Lung (tissue), 12 donors: ENCODE data around the gene C9orf78. TPM values are rescaled to one million over a fixed set of nuclear protein-coding genes. Genes with fewer than 3 reads are reported as not detected.

Source experiments
- ATAC-seq: fragments of 200-7000 bp; cut with Tn5 transposase; one replicate; pipeline ENCODE4 v1.9.1; 2020; ENCODE audit warnings: moderate number of reproducible peaks; ENCODE audit not compliant: insufficient read depth, low FRiP score
- DNase-seq, 3 donors: peaks; one replicate each; pipeline ENCODE4 v3.0.0-alpha.2; 2013 to 2017
- H3K27ac ChIP-seq, 2 donors: one replicate each; pipeline ENCODE4 v1.5.1; 2013; ENCODE audit warnings: mild to moderate bottlenecking in 2 of 2, moderate library complexity in 2 of 2, control low read depth in 1 of 2, inconsistent platforms in 1 of 2, low read depth in 1 of 2, low read length in 1 of 2
- H3K27me3 ChIP-seq, 3 donors: one replicate each; pipeline ENCODE4 v1.5.1; 2013; ENCODE audit warnings: low read length in 2 of 3; ENCODE audit not compliant: control insufficient read depth in 3 of 3, insufficient read depth in 3 of 3
- H3K36me3 ChIP-seq, 4 donors: one replicate each; pipeline ENCODE4 v1.5.1; 2013; ENCODE audit warnings: low read length in 4 of 4, mild to moderate bottlenecking in 1 of 4, moderate library complexity in 1 of 4; ENCODE audit not compliant: control insufficient read depth in 4 of 4, insufficient read depth in 4 of 4
- H3K4me1 ChIP-seq, 5 donors: one replicate each; pipeline ENCODE4 v1.5.1; 2013; ENCODE audit warnings: low read length in 5 of 5, mild to moderate bottlenecking in 2 of 5, moderate library complexity in 1 of 5; ENCODE audit not compliant: control insufficient read depth in 5 of 5, insufficient read depth in 5 of 5
- H3K4me3 ChIP-seq: one replicate; pipeline ENCODE4 v1.5.1; 2013; ENCODE audit warnings: mild to moderate bottlenecking, control low read depth, moderate library complexity
- H3K9ac ChIP-seq, 2 donors: one replicate each; pipeline ENCODE4 v1.5.1; 2013; ENCODE audit warnings: low read length in 2 of 2, control low read depth in 1 of 2; ENCODE audit not compliant: insufficient read depth in 1 of 2
- H3K9me3 ChIP-seq, 4 donors: one replicate each; pipeline ENCODE4 v1.5.1; 2013; ENCODE audit warnings: low read length in 3 of 4, mild to moderate bottlenecking in 1 of 4, moderate library complexity in 1 of 4; ENCODE audit not compliant: control insufficient read depth in 4 of 4, insufficient read depth in 3 of 4
- CTCF ChIP-seq: IDR thresholded peaks from 2 replicates; pipeline ENCODE4 v1.5.1; 2012; ENCODE audit warnings: mild to moderate bottlenecking; ENCODE audit errors: control extremely low read depth, extremely low read depth
- WGBS, 2 donors: extraction: QIAGEN DNeasy Blood & Tissue Kit; methylation state at CpG; one replicate each; pipeline ENCODE4 v1.1.7; 2013; 5-methylcytosine and 5-hydroxymethylcytosine counted together
- polyA plus RNA-seq, 2 donors: library from polyadenylated mRNA; stranded (reverse); fragments of 200-250 nt; gene quantifications; one replicate each; pipeline ENCODE4 v1.2.1, GENCODE V29; 2013
- total RNA-seq, 2 donors: library from RNA; depleted of rRNA in 1 of 2; stranded (reverse); fragments of >200 nt in 1 of 2; gene quantifications; one replicate each; pipeline ENCODE4 v1.2.1, GENCODE V29; 2014 to 2021
- donor health status: control.
- donor health status: control.
- donor health status: Bipolar disorder and iron deficiency.
- donor health status: healthy.
- donor health status: DM: yes; HTN: yes; CAD: no.

C9orf78 gene
- total and polyA plus RNA-seq, 4 donors, result 28.3 to 57.9 (median 35.7) TPM

- peak; percentile 27 for ATAC-seq
- Histone ChIP-seq H3K27me3 (no peaks in the 10 kb centered on the region), H3K9me3 (no peaks in the 10 kb centered on the region), H3K4me1 (peaks cover 0 to 6% (median 3%) of the 10 kb centered on the region in 5 donors), H3K4me3 (peak overlapping the region; percentile 77), H3K27ac (peak overlapping the region in 1 of 2 donors; percentile 3), H3K36me3 (peaks cover 3 to 31% (median 11%) of the 10 kb centered on the region in 4 donors), H3K9ac (peak overlapping the region in 1 of 2 donors; percentile 55)
- no peak for TF ChIP-seq CTCF
- WGBS, 2 donors, result 4 to 11% methylated on average over 26 of the region's 26 CpGs
- DNase-seq, result peak in 1 of 3 donors; percentile 6
These were observed 12.1 kb downstream of the C9orf78 start for GRCh38 chr9:129822898-129823541.

- H3K36me3 ChIP-seq, result peaks cover 12 to 58% (median 21%) of the 10 kb centered on the region in 4 donors
- H3K9me3 ChIP-seq, result no peaks in the 10 kb centered on the region
- no peaks in the 10 kb centered on the region for H3K4me1 ChIP-seq
- no peak for TF ChIP-seq CTCF
- no peaks in the 10 kb centered on the region for H3K27me3 ChIP-seq
- no peak overlapping the region for H3K27ac ChIP-seq
- WGBS, 2 donors, result 57 to 80% methylated on average over 14 of the region's 14 CpGs
- DNase-seq, result no peak
- no peak overlapping the region for H3K9ac ChIP-seq
- ATAC-seq, result no peak
- H3K4me3 ChIP-seq, result no peak overlapping the region
These were observed 18.3 kb downstream of the C9orf78 start for GRCh38 chr9:129816501-129817435.

GRCh38 chr9:129815278-129815677 is 19.8 kb downstream of the C9orf78 start:
- Histone ChIP-seq H3K9me3 (no peaks in the 10 kb centered on the region), H3K27ac (no peak overlapping the region), H3K4me1 (no peaks in the 10 kb centered on the region), H3K36me3 (peaks cover 12 to 49% (median 17%) of the 10 kb centered on the region in 4 donors), H3K27me3 (no peaks in the 10 kb centered on the region), H3K4me3 (no peak overlapping the region), H3K9ac (no peak overlapping the region)
- TF ChIP-seq CTCF, result no peak
- WGBS, 2 donors, result 88 to 89% methylated on average over 8 to 11 of the region's 11 CpGs
- no peak for ATAC-seq
- DNase-seq, result no peak
